HepG2 (cell line): ENCODE measurements around the gene LYSET. TPM values are rescaled to one million over a fixed set of nuclear protein-coding genes. Genes with fewer than 3 reads are reported as not detected.

Source experiments
- BCLAF1 ChIP-seq: fragments of 450-650 bp; IDR thresholded peaks from 2 replicates; pipeline ENCODE4 v1.6.1; 2017; ENCODE audit warnings: mild to moderate bottlenecking
- CAMTA2 ChIP-seq: sonication (generic); formaldehyde crosslinking; IDR thresholded peaks from 2 replicates; pipeline ENCODE4 v1.4.0; 2020; ENCODE audit warnings: mild to moderate bottlenecking, missing genetic modification reagents, borderline replicate concordance
- CC2D1A ChIP-seq: sonication (generic); formaldehyde crosslinking; IDR thresholded peaks from 2 replicates; pipeline ENCODE4 v1.8.1; 2023; ENCODE audit warnings: mild to moderate bottlenecking, missing genetic modification reagents
- JUND ChIP-seq: sonication (generic); formaldehyde crosslinking; IDR thresholded peaks from 2 replicates; pipeline ENCODE4 v1.8.0; 2022; ENCODE audit warnings: mild to moderate bottlenecking, missing genetic modification reagents
- MBD4 ChIP-seq: IDR thresholded peaks from 2 replicates; pipeline ENCODE4 v1.6.1; 2012; ENCODE audit warnings: low read length, inconsistent platforms, borderline replicate concordance
- PRMT3 ChIP-seq: sonication (generic); formaldehyde crosslinking; IDR thresholded peaks from 2 replicates; pipeline ENCODE4 v1.8.1; 2022; ENCODE audit warnings: low read depth, mild to moderate bottlenecking, moderate library complexity, missing genetic modification reagents, borderline replicate concordance
- RBM39 ChIP-seq: fragments of 200-400 bp; formaldehyde crosslinking; IDR thresholded peaks from one replicate; pipeline ENCODE4 v1.6.1; 2018; ENCODE audit warnings: antibody characterized with exemption, mild to moderate bottlenecking, low read depth, low read length; ENCODE audit not compliant: poor library complexity, severe bottlenecking
- TBL1XR1 ChIP-seq: fragments of 150-350 bp; IDR thresholded peaks from 2 replicates; pipeline ENCODE4 v1.6.1; 2014; ENCODE audit warnings: borderline replicate concordance, low read length; ENCODE audit not compliant: partially characterized antibody
- TBP ChIP-seq: sonication (generic); formaldehyde crosslinking; IDR thresholded peaks from 2 replicates; pipeline ENCODE4 v1.5.0; 2020; ENCODE audit warnings: missing genetic modification reagents
- THRA ChIP-seq: sonication (generic); formaldehyde crosslinking; IDR thresholded peaks from 2 replicates; pipeline ENCODE4 v1.4.0; 2020; ENCODE audit warnings: missing genetic modification reagents, borderline replicate concordance
- ZBTB2 ChIP-seq: sonication (generic); formaldehyde crosslinking; IDR thresholded peaks from 2 replicates; pipeline ENCODE4 v1.8.0; 2022; ENCODE audit warnings: low read depth, missing genetic modification reagents
- ZBTB49 ChIP-seq: sonication (generic); formaldehyde crosslinking; IDR thresholded peaks from 2 replicates; pipeline ENCODE4 v1.4.0; 2020; ENCODE audit warnings: missing genetic modification reagents, borderline replicate concordance
- ZGPAT ChIP-seq: IDR thresholded peaks from 2 replicates; pipeline ENCODE4 v1.6.1; 2016; ENCODE audit warnings: mild to moderate bottlenecking
- ZNF562 ChIP-seq: sonication (generic); formaldehyde crosslinking; IDR thresholded peaks from 2 replicates; pipeline ENCODE4 v1.8.0; 2022; ENCODE audit warnings: missing genetic modification reagents, borderline replicate concordance
- ZNF749 ChIP-seq: sonication (generic); formaldehyde crosslinking; IDR thresholded peaks from 2 replicates; pipeline ENCODE4 v1.8.0; 2022; ENCODE audit warnings: mild to moderate bottlenecking, missing genetic modification reagents, moderate library complexity, borderline replicate concordance
- ZNF800 ChIP-seq: sonication (generic); formaldehyde crosslinking; IDR thresholded peaks from 2 replicates; pipeline ENCODE4 v1.4.0; 2020; ENCODE audit warnings: missing genetic modification reagents
- polyA plus RNA-seq, 8 experiments: library from polyadenylated mRNA; depleted of rRNA in 3 of 8; stranded (reverse) in 7 of 8; unstranded in 1 of 8; fragments of >200 nt; fragmentation: Illumina TruSeq in 4 of 8; extraction: Trizol in 4 of 8; gene quantifications; 2 replicates each; pipeline versions ENCODE4 v1.2.1 to v1.2.3, GENCODE V29; 2011 to 2016; ENCODE audit warnings: low read depth in 4 of 8, missing spikeins in 1 of 8, mixed read lengths in 1 of 8; ENCODE audit not compliant: insufficient read depth in 1 of 8
- total RNA-seq, 5 experiments: library from RNA; depleted of rRNA; stranded (reverse); fragments of >200 nt; fragmentation: Illumina TruSeq; extraction: Trizol; gene quantifications; 2 replicates each; pipeline ENCODE4 v1.2.3, GENCODE V29; 2016; ENCODE audit warnings: low read depth in 1 of 5

The LYSET gene
- total and polyA plus RNA-seq, 2 of the 13 experiments (the other 11 are each of a cell fraction or from before 2014, with no cell fraction given) = 19.1 to 36.6 TPM

- TF ChIP-seq RBM39 (peak; percentile 39), MBD4 (no peak), PRMT3 (CRISPR knock-in tag) (no peak), ZGPAT (CRISPR knock-in tag) (peak; percentile 91), ZNF800 (CRISPR knock-in tag) (no peak), THRA (CRISPR knock-in tag) (no peak; the same call in 1 of the 2 replicates), ZBTB2 (no peak; the same call in 1 of the 2 replicates), BCLAF1 (no peak), ZNF749 (CRISPR knock-in tag) (peak; percentile 67; the same call in 1 of the 2 replicates), JUND (0 out of 2 replicates have a peak, but pooled peaks have one; percentile 4), CAMTA2 (CRISPR knock-in tag) (no peak), CC2D1A (CRISPR knock-in tag) (no peak), ZNF562 (no peak), TBP (CRISPR knock-in tag) (no peak), ZBTB49 (CRISPR knock-in tag) (no peak), TBL1XR1 (no peak)
Measured at GRCh38 chr14:93206793-93207467, 21.8 kb downstream of the LYSET start, which contains the start of the genes GON7 and UBR7 (continued).
